NCI-H510A (cell line): ENCODE data around the gene OR8U1.
"Not testable (repeated sequence)": the region's sequence is repeated elsewhere in the genome, so short reads cannot be mapped to it uniquely, and the experiment has no call there.

ENCODE experiments used
- DNase-seq: peaks from one replicate; lab custom pipeline; 2025; lab: John Stamatoyannopoulos, UW

OR8U1 gene

DNA sequence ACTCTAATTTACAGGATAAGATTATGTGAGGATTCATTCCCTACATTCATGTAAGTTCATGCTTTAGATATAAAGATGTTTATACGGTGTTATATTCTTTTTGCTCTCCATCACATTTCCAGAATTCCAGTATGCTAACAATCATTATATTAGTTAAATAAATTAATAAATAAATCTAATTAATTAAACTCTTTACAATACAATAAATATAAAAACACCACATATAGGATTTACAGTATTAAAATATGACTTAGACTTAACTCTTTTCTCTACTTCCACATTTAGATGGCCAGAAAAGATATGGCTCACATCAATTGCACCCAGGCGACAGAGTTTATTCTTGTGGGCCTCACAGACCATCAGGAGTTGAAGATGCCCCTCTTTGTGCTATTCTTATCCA lies at the start of gene OR8U1:
OR8U1 (plus strand) TSS at position 301 of the 400 bp plus-strand sequence; CDS start at position 301, 0 bp downstream.
- DNase-seq = no peak

- no peak for DNase-seq
Observed at GRCh38 chr11:56331861-56332491, 43.4 kb upstream of the OR8U1 start.

- no peak for DNase-seq
Observed at GRCh38 chr11:56333156-56333555, 42.3 kb upstream of the OR8U1 start.

DNA sequence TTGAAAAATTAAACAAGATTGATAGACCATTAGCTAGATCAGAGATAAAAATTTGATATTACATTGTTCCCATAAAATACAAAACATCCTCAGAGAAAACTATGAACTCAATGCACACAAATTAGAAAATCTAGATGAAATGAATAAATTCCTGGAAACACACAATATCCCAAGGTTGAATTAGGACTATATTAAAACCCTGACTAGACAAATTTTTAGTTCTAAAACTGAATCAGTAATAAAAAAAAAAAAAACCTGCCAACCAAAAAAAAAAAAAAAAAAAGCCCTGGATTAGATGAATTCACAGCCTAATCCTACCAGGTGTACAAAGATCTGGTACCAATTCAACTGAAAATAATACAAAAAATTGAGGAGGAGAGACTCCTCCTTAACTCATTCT lies 35.1 kb upstream of the OR8U1 start:
- DNase-seq = no peak

- DNase-seq = no peak
Observed at GRCh38 chr11:56345739-56346138, 29.7 kb upstream of the OR8U1 start, which contains the start of gene OR8K1. OR8K1 (plus strand) TSS chr11:56346039; CDS start chr11:56346039, 0 bp downstream.

DNA sequence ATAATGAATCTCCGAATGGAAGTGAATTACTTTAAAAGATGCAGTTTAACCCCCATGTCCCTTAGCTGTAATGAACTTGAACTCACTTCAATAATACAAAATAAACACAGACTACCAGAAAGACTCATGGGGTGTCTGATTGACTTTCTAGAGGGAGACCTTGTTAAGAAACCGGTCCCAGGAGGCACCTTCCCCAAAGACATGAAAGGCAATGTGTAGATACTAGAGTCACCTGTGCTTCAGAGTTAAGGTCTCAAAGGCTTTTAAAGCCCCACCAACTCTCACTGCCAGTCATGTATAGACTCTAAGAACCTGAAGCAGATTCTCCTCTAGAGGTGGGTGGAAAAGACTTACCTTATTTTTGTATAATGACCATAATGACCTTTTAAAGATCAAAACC lies 21.4 kb upstream of the OR8U1 start, which contains the start of gene OR8J1:
OR8J1 (plus strand) TSS at position 301 of the 400 bp plus-strand sequence. CDS start 5,956 bp downstream, outside the sequence.
- DNase-seq = no peak

- DNase-seq = no peak
Observed at GRCh38 chr11:56380120-56380519, 4.7 kb downstream of the OR8U1 start.

GRCh38 chr11:56394381-56394780 lies 19.0 kb downstream of the OR8U1 start:
- DNase-seq = no peak

- DNase-seq = no peak
Observed at GRCh38 chr11:56396047-56396446, 20.6 kb downstream of the OR8U1 start.

GRCh38 chr11:56401858-56402461 lies 26.5 kb downstream of the OR8U1 start:
- not testable (repeated sequence) for DNase-seq

- no peak for DNase-seq
Observed at GRCh38 chr11:56404393-56404792, 29.0 kb downstream of the OR8U1 start.

DNA sequence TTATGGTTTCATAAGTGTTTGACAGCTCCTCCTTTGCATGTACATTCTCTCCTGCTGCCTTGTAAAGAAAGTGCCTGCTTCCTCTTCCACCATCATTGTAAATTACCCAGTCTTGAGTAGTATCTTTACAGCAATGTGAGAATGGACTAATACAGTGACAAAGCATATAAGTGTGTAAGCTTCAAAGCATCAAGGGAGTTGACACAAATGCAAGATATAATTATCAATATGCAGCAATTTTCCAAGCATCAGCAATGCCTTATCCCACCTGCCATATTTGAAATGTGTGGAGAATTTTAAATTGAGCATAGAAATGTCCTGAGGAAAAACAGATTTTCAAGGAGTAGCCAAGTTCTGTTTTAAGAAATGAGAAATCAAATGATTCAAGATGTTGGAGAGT lies 35.4 kb downstream of the OR8U1 start:
- DNase-seq = no peak

- no peak for DNase-seq
Observed at GRCh38 chr11:56412396-56412795, 37.0 kb downstream of the OR8U1 start, which contains the start of gene OR5AL1. OR5AL1 (plus strand) TSS chr11:56412696.
